Glutamatergic neuron (in vitro differentiated cells): ENCODE measurements around the gene FUBP3. TPM values are rescaled to one million over a fixed set of nuclear protein-coding genes. Genes with fewer than 3 reads are reported as not detected.

Source experiments
- DNase-seq: peaks from one replicate; pipeline ENCODE4 v3.0.0; 2022
- H3K27ac Mint-ChIP-seq: one replicate; pipeline ENCODE4 v1.8.0; 2020; ENCODE audit warnings: mild to moderate bottlenecking, mixed read lengths, inconsistent platforms; ENCODE audit not compliant: unreplicated experiment
- H3K27me3 Mint-ChIP-seq: one replicate; pipeline ENCODE4 v1.8.0; 2020; ENCODE audit warnings: mild to moderate bottlenecking, moderate library complexity, mixed read lengths, inconsistent platforms; ENCODE audit not compliant: unreplicated experiment
- H3K36me3 Mint-ChIP-seq: one replicate; pipeline ENCODE4 v1.8.0; 2020; ENCODE audit warnings: mild to moderate bottlenecking, mixed read lengths, inconsistent platforms; ENCODE audit not compliant: unreplicated experiment
- H3K4me1 Mint-ChIP-seq: one replicate; pipeline ENCODE4 v1.8.0; 2020; ENCODE audit warnings: mild to moderate bottlenecking, low read depth, mixed read lengths, inconsistent platforms; ENCODE audit not compliant: unreplicated experiment
- H3K4me3 Mint-ChIP-seq: one replicate; pipeline ENCODE4 v1.8.0; 2020; ENCODE audit warnings: mild to moderate bottlenecking, mixed read lengths, inconsistent platforms; ENCODE audit not compliant: unreplicated experiment
- H3K9me3 Mint-ChIP-seq: one replicate; pipeline ENCODE4 v1.8.0; 2020; ENCODE audit warnings: mild to moderate bottlenecking, moderate library complexity, mixed read lengths, inconsistent platforms; ENCODE audit not compliant: unreplicated experiment
- CTCF ChIP-seq: fragments of 200-600 bp; sonication (generic); IDR thresholded peaks from one replicate; pipeline ENCODE4 v1.5.0; 2021; ENCODE audit not compliant: partially characterized antibody, unreplicated experiment
- total RNA-seq: library from RNA; stranded (reverse); fragmentation: NEBNext Ultra II Directional; extraction: Animal tissue kit (Norgen Biotek cat#: 25700); gene quantifications from one replicate; pipeline ENCODE4 v1.2.1, GENCODE V29; 2021; ENCODE audit not compliant: unreplicated experiment

The FUBP3 gene
- total RNA-seq, 1 donor from 2014 or later: 76.8 TPM

- Mint-ChIP-seq H3K27ac (no peak overlapping the region), H3K4me3 (no peak overlapping the region), H3K36me3 (no peaks in the 10 kb centered on the region), H3K9me3 (peaks cover 9% of the 10 kb centered on the region), H3K27me3 (peaks cover 27% of the 10 kb centered on the region), H3K4me1 (peaks cover 6% of the 10 kb centered on the region)
- TF ChIP-seq CTCF: no peak
- peak; percentile 37 for DNase-seq
Measured at GRCh38 chr9:130662970-130663257, 83.5 kb downstream of the FUBP3 start.

- no peak for TF ChIP-seq CTCF
- peaks cover 9% of the 10 kb centered on the region for H3K9me3 Mint-ChIP-seq
- peaks cover 25% of the 10 kb centered on the region for H3K27me3 Mint-ChIP-seq
- H3K4me1 Mint-ChIP-seq: peaks cover 6% of the 10 kb centered on the region
- peak overlapping the region; percentile 20 for H3K4me3 Mint-ChIP-seq
- peak; percentile 40 for DNase-seq
- H3K36me3 Mint-ChIP-seq: no peaks in the 10 kb centered on the region
- no peak overlapping the region for H3K27ac Mint-ChIP-seq
Measured at GRCh38 chr9:130663258-130663976, 84.0 kb downstream of the FUBP3 start.

GRCh38 chr9:130663977-130664250 lies 84.5 kb downstream of the FUBP3 start:
- Mint-ChIP-seq H3K36me3 (no peaks in the 10 kb centered on the region), H3K27me3 (peaks cover 24% of the 10 kb centered on the region), H3K4me1 (peaks cover 7% of the 10 kb centered on the region), H3K27ac (no peak overlapping the region), H3K4me3 (peak overlapping the region; percentile 20), H3K9me3 (peaks cover 10% of the 10 kb centered on the region)
- DNase-seq: no peak
- TF ChIP-seq CTCF: no peak

GRCh38 chr9:130664251-130665028 lies 85.1 kb downstream of the FUBP3 start, which contains the start of gene PRDM12:
Gene PRDM12, plus strand, starts transcription at chr9:130664594. Its CDS starts 60 bp downstream, at chr9:130664654.
- peaks cover 9% of the 10 kb centered on the region for H3K9me3 Mint-ChIP-seq
- H3K27ac Mint-ChIP-seq: no peak within 1 kb of the TSS
- no peak for TF ChIP-seq CTCF
- H3K4me1 Mint-ChIP-seq: peaks cover 7% of the 10 kb centered on the region
- H3K27me3 Mint-ChIP-seq: peaks cover 23% of the 10 kb centered on the region
- no peaks in the 10 kb centered on the region for H3K36me3 Mint-ChIP-seq
- DNase-seq: peak; percentile 51
- peak within 1 kb of the TSS; percentile 76 for H3K4me3 Mint-ChIP-seq

- no peaks in the 10 kb centered on the region for H3K36me3 Mint-ChIP-seq
- H3K27ac Mint-ChIP-seq: no peak overlapping the region
- H3K27me3 Mint-ChIP-seq: peaks cover 23% of the 10 kb centered on the region
- H3K4me1 Mint-ChIP-seq: peaks cover 7% of the 10 kb centered on the region
- peaks cover 9% of the 10 kb centered on the region for H3K9me3 Mint-ChIP-seq
- TF ChIP-seq CTCF: no peak
- no peak for DNase-seq
- peak overlapping the region; percentile 76 for H3K4me3 Mint-ChIP-seq
Measured at GRCh38 chr9:130665029-130665430, 85.7 kb downstream of the FUBP3 start.
